Left lung (tissue), 10 donors: Measurements from ENCODE around the gene KIF26B. TPM values are rescaled to one million over a fixed set of nuclear protein-coding genes. Genes with fewer than 3 reads are reported as not detected.
"Not testable (repeated sequence)": the region's sequence is repeated elsewhere in the genome, so short reads cannot be mapped to it uniquely, and the experiment has no call there.

Source experiments
- ATAC-seq: fragments of 200-7000 bp; cut with Tn5 transposase; one replicate; pipeline ENCODE4 v1.9.1; 2020; ENCODE audit warnings: moderate library complexity
- DNase-seq, 4 donors: peaks; one replicate each; pipeline ENCODE4 v3.0.0-alpha.2; 2013 to 2020
- H3K27ac ChIP-seq, 2 donors: fragments of 200-600 bp; sonication (generic) in 1 of 2; one replicate each; pipeline versions ENCODE4 v1.5.0 to v1.8.0; 2020 to 2021
- H3K27me3 ChIP-seq, 2 donors: fragments of 200-600 bp; sonication (generic) in 1 of 2; one replicate each; pipeline versions ENCODE4 v1.5.0 to v1.8.0; 2020 to 2021
- H3K36me3 ChIP-seq, 2 donors: fragments of 200-600 bp; sonication (generic) in 1 of 2; one replicate each; pipeline versions ENCODE4 v1.5.0 to v1.8.0; 2020 to 2021
- H3K4me1 ChIP-seq, 2 donors: fragments of 200-600 bp; one replicate each; pipeline ENCODE4 v1.8.0; 2021
- H3K4me3 ChIP-seq, 2 donors: fragments of 200-600 bp; sonication (generic) in 1 of 2; one replicate each; pipeline versions ENCODE4 v1.5.0 to v1.8.0; 2020 to 2021; ENCODE audit warnings: mild to moderate bottlenecking in 1 of 2
- H3K9me3 ChIP-seq, 2 donors: fragments of 200-600 bp; sonication (generic) in 1 of 2; one replicate each; pipeline versions ENCODE4 v1.5.0 to v1.8.0; 2020 to 2021
- CTCF ChIP-seq, 2 donors: fragments of 200-600 bp; sonication (generic) in 1 of 2; IDR thresholded peaks; one replicate each; pipeline versions ENCODE4 v1.5.0 to v1.8.0; 2021; ENCODE audit warnings: antibody characterized with exemption in 2 of 2
- intact Hi-C, 2 donors: fragments of 100-400 bp; cut with DNase I; formaldehyde crosslinking; loops; one replicate each; pipeline versions ENCODE4 v1.11.2 to v1.14.2; 2022
- polyA plus RNA-seq, 6 donors: library from polyadenylated mRNA; unstranded; fragments of 120-200 nt; gene quantifications; one replicate each; pipeline ENCODE4 v1.2.1, GENCODE V29; 2013; ENCODE audit not compliant: insufficient read length in 6 of 6
- total RNA-seq, 2 donors: library from RNA; stranded (reverse); fragmentation: NEBNext Ultra II Directional; extraction: Animal tissue kit (Norgen Biotek cat#: 25700); gene quantifications; one replicate each; pipeline ENCODE4 v1.2.1, GENCODE V29; 2021
- donor health status: DM: no; HTN: yes; CAD: no.
- donor health status: DM: no; HTN: no; CAD: no.

KIF26B gene
- total and polyA plus RNA-seq, 8 donors = 3.9 to 28.3 (median 6.5) TPM

- Histone ChIP-seq H3K9me3 (peaks cover 0 to 2% of the 10 kb centered on the region in 2 donors), H3K27me3 (no peaks in the 10 kb centered on the region), H3K36me3 (no peaks in the 10 kb centered on the region), H3K4me3 (no peak overlapping the region), H3K27ac (no peak overlapping the region), H3K4me1 (no peaks in the 10 kb centered on the region)
- TF ChIP-seq CTCF (IDR thresholded peaks at IDR 0.05) = no peak
- intact Hi-C loops = no loop called here
- no peak for DNase-seq
- no peak for ATAC-seq
Measured at GRCh38 chr1:245718951-245719350, 564.2 kb downstream of the KIF26B start.

- H3K9me3 ChIP-seq = peaks cover 0 to 15% of the 10 kb centered on the region in 2 donors
- ATAC-seq = no peak
- H3K27me3 ChIP-seq = no peaks in the 10 kb centered on the region
- no peak overlapping the region for H3K27ac ChIP-seq
- H3K4me1 ChIP-seq = no peaks in the 10 kb centered on the region
- TF ChIP-seq CTCF (IDR thresholded peaks at IDR 0.05) = no peak
- intact Hi-C loops = no loop called here
- no peak overlapping the region for H3K4me3 ChIP-seq
- H3K36me3 ChIP-seq = no peaks in the 10 kb centered on the region
- DNase-seq = no peak
Measured at GRCh38 chr1:245721488-245721887, 566.7 kb downstream of the KIF26B start.

- H3K27ac ChIP-seq, H3K27me3 ChIP-seq, H3K4me3 ChIP-seq, ATAC-seq, DNase-seq, H3K4me1 ChIP-seq, intact Hi-C loops, H3K36me3 ChIP-seq: not testable (repeated sequence)
- H3K9me3 ChIP-seq = peaks cover 0 to 58% of the 10 kb centered on the region in 2 donors
Measured at GRCh38 chr1:245728035-245728434, 573.2 kb downstream of the KIF26B start.

- Histone ChIP-seq H3K27me3 (no peaks in the 10 kb centered on the region), H3K9me3 (peaks cover 0 to 50% of the 10 kb centered on the region in 2 donors), H3K36me3 (no peaks in the 10 kb centered on the region), H3K4me3 (no peak overlapping the region), H3K27ac (no peak overlapping the region), H3K4me1 (no peaks in the 10 kb centered on the region)
- DNase-seq = no peak
- no peak for ATAC-seq
- intact Hi-C loops = no loop called here
- TF ChIP-seq CTCF (IDR thresholded peaks at IDR 0.05) = no peak
Measured at GRCh38 chr1:245730801-245731200, 576.0 kb downstream of the KIF26B start.

- H3K36me3 ChIP-seq, H3K9me3 ChIP-seq, H3K27ac ChIP-seq, H3K4me1 ChIP-seq, intact Hi-C loops, H3K4me3 ChIP-seq, ATAC-seq, DNase-seq, H3K27me3 ChIP-seq: not testable (repeated sequence)
Measured at GRCh38 chr1:245740336-245740735, 585.6 kb downstream of the KIF26B start.

- intact Hi-C loops = no loop called here
- no peak for TF ChIP-seq CTCF (IDR thresholded peaks at IDR 0.05)
Measured at GRCh38 chr1:245742896-245743295, 588.1 kb downstream of the KIF26B start.

More at GRCh38 chr1:245742896-245743295, 588.1 kb downstream of the KIF26B start:
- Histone ChIP-seq H3K4me3 (no peak overlapping the region), H3K36me3 (no peaks in the 10 kb centered on the region), H3K27me3 (no peaks in the 10 kb centered on the region), H3K27ac (no peak overlapping the region), H3K9me3 (peaks cover 0 to 4% of the 10 kb centered on the region in 2 donors), H3K4me1 (no peaks in the 10 kb centered on the region)
- DNase-seq (no peak), ATAC-seq (no peak)
